NCI-H1092 treated with DMSO at 0.1 percent for 48 hours (cell line): ENCODE measurements around the gene EPHB1.

Source experiments
- DNase-seq: peaks from one replicate; lab custom pipeline; 2025; lab: John Stamatoyannopoulos, UW

Gene EPHB1

DNA sequence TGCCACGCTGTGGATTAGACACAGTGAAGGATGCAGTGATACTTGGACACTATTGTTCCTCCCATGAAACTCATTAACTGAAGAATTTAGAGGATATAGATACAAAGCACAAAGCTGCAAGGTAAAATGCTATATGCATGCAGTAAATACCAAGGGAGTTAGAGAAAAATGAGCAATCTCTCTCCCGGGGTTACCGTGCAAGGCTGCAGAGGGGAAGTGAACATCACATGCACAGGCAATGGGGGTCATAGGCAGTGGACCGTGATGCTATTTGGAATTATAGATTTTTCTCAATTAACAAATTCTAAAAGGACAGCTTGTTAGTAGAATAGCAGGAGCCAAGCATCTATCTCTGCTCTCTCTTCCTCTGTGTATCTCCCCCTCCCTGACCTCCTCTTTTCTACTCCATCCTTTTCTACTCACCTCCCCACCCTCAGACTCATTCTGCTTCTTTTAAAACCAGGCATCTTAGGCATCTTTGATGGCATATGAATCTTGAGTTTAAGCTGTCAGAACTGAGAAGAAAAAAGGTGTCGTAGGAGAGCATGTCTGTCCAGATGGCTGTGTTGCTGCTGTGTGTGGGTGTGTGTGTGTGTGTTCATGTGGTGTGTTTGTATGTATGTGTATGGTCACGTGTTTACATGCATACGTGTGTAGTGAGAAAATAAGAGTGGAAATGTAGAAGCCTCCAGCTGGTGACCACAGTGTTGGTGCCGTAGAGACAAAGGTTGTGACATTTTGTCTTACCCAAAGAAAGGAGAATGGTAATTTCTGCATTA lies 339.0 kb downstream of the EPHB1 start:
- no peak for DNase-seq

DNA sequence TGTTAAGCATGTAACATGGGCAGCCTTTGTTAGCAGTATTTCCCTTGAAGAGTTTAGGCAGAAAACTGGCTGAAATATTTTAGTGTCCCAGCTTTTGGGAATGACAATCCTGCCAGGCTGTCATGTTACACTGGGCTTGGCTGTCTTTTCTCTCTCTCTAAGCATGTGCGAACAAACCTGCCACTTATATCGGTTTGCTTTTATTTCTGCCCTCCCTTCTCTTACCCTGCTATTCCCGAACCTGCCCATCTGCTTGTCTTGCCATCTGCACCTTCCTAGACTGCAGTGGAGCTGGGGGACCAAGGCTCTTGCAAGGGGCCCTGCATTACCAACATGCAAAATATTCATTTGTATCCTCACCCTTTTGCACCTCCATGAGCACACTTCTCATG lies 339.6 kb downstream of the EPHB1 start:
- no peak for DNase-seq

DNA sequence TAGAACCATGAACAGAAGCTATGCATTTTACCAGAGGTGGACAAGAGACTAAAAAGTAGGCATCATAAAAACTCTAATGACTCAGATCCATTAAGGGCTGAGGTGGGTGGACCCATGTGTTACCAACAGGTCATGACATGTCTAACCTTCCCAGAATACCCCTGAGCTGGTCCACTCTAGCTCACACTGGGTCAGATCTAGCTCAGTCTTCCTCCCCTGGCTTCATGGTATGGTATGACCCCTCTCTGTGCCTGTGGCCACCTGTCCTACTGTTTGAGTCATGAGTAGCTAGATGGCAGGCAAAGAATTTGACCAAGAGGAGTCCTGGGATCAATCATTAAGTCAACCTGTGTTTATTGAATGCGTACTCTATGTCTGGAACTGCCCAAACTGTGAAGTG lies 340.4 kb downstream of the EPHB1 start:
- DNase-seq, result no peak

DNA sequence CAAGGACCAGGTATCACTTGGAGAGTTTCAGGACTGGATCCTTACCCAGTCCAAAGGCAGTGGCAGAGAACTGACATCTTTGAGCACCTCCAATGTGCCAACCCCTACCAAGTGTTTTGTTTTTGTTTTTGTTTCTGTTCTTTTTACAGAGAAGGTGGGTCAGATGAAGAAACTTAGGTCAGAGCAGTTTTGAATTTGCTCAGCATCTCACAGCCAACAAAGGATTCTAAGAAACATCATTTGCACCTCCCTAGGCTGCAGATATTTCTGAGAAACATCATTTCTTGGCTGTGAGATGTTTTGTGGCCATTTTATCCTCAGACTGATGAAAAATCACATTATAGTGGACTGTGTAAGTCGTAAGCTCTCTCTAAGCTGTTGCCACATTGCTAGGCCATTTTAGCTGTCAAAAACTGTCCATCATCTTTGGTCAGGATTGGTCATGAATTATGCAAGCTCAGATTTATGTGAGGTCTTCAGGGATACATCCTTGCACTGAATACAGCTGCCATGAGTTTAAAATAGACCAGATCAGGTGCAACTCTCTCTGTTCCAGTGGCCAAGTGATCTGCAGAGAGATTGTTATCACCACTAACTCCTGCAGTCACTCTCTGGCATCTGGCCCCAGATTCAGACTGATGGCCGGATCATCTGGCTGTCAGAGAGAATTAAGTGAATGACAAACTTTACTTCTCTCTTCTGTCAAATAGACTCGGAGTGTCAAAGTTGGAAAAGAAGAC lies 341.5 kb downstream of the EPHB1 start:
- DNase-seq, result no peak

DNA sequence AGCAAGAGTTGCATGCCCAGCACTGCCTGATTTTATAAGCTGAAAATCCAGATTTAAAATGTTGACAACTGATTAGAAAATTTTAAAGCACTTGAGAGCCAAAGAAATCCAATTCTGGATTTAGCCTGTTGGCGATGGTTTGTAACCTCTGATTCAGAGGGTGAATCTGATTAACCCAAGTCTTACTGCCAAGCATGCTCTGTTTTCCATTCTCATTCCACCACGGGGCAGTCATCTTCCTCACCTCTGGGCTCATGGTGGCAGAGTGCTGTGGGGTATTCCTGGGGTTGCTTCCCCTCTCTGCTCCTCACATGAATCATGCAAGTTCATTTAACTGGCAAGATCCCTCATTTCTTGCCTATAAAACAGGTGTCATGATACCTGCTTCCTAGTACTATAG lies 342.2 kb downstream of the EPHB1 start:
- no peak for DNase-seq

DNA sequence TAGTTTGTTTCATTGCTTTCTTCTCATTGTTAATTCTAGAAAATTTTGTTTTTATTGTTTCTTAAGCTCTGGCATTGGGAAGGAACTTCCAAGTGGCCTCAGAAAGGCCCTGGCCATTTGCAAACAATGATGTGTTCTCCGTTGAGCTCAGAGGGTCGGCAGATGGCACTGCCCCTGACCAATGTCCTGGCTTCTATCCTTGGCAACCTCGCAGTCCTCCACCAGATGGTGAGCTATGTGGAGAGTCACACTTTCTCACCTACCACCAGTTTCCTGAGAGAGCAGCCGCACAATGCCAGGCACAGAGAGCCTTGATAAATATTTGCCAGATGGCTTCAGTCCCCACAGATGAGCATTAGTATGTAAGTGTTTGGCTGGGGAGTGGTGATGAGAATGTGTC lies 343.7 kb downstream of the EPHB1 start:
- DNase-seq, result no peak

DNA sequence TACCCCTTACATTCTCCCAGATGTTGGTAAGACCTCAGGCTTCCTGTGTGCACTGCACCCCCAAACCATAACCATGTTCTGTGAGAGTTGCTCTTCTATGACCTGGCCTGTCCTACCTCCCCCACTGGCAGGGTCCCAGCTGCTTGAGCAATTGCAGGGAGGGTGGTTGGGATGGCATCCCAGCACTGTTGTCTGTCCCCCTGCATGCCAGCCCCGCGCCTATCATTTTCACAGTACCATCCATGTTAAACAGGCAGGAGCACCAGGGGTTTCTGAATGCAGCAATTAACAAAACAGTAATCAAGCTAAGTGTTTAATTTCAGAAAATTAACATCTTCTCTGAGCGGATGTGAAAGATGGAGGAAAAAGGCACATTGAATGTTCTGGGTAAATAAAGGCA lies 345.5 kb downstream of the EPHB1 start:
- DNase-seq, result no peak

DNA sequence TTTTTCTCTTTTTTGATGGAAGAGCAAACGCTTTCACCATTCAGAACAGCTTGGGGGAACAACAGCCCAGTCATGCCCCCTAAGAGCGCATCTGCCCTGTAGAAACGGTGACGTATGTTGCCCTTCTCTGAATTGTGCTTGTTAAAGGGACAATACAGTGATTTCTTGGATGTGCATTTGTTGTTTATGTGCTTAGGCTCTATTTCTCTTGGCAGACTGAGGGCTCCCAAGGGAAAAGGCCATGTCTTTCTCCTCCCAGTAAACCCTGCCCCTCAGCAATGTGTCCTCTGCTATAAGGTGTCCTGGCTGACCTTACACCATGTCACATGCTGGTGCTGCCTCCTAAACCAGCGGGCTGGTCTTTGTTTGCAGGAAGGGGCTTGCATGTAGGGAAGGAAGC lies 346.1 kb downstream of the EPHB1 start:
- no peak for DNase-seq

DNA sequence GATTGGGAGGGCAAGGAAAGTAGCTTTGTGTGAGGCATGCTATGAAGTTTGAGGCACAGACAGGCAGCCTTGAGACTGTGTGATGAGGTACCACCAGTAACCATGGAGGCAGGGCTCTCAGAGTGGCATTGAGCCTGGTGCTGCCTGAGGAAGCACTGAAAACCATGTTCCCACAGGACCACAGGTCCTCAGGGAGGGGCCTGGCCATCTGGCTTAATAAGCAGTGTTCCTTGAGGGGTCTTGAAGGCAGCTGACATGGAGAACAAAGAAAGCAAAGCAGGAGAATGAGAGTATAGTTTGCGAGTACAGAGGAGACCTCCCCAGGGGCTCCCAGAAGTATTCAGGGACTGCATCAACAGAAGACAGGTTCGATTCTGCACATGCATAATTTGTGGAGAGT lies 346.6 kb downstream of the EPHB1 start:
- DNase-seq, result no peak

DNA sequence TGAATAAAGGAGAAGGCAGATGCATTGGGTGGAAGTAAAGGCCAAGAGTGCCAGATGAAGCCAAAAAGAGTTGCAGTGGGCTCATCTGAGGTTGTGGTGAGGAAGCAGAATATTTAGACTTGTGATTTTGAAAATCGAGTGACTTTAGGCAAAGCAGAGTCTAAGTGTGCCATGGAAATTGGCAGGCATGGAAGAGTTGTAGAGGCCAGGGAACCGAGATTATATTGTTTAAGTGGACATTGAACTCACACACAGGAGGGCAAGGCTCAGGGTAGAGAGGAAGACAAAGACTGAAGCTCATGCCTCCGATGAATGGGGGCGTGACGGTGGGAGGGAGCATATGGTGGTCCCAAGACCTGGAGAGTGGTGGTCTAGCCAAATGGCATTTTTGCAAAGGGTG lies 347.5 kb downstream of the EPHB1 start:
- no peak for DNase-seq

DNA sequence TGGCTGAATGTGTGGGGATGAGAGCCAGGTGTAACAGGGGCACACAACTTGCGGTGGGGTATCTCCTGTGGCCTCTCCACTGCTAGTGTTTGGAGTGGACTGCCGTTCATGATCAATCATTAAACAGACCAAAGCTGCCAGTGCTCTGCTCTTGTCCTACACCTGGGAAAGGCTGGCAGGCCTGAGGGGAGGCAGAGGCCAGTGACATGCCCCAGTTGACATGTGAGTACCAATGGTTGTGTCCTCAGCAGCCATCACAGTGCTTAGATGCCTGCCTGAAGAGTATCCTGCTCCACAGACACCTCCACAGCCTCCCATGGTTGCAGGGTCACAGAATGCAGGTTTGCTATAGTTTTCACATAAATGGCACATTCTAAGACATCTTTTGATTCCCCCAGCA lies 348.4 kb downstream of the EPHB1 start:
- DNase-seq, result no peak

DNA sequence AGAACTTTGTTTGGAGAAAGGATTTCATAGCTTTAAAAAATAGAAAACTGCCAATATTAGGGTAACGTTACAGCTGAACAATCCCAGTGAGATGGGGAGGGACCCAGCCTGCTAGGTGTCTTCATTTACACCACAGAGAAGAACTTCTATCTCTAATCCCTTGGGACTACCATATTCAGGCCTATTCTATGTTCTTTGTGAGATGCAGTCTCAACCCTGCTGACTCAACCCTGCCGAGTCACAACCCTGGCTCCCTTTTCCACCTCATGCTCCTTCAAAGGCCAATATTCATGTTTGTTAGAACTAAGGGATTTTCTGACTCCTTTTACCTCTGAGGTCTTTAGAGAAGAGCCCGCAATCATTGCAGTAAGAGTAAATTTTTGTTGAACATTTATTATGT lies 350.5 kb downstream of the EPHB1 start:
- DNase-seq, result no peak

DNA sequence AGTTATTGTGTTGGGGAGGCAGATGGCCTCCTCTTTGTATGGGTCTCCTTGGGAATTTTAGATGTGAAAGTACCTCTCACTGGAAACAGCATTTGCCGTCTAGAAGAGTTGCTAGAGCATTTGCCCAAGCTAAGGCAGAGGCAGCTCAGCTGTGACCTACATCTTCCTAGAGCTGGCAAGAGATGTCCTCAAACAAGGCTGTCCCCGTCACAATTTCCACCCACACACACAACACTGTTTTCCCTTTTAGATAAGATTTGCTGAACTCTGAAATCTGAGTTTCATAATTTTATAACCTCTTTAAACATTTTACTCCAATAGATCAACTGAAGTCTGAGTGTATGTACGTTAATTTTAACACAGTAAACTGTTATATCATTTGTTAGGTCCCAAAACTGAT lies 352.6 kb downstream of the EPHB1 start:
- no peak for DNase-seq

DNA sequence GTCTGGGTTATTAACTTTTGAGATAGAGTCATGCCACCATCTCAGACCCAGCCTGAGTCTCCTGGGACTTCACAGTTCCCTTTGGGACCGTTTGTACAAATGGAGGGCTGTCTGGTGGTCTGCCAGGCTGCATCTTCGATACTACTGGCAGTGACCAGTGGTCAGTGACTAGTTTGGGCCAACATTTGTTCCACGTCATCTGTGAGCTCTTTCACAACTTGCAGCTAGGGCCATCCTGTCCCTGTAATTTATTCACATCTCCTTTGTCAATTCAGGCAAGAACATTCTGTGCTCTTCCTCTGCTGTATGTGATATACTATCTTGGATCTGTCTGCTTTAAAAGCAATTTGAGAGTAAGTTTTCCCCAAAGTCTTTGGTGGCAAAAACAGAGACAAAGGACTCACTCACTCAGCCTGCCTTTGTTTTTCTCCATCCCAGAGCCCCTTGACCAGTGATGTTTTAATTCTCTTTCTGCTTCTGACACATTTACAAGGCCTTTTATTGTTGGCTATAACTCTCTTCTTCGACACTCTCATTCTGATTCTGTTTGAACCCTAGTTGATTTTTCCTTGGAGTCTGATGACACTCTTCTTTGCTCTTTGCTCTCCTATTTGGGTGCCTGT lies 353.4 kb downstream of the EPHB1 start:
- DNase-seq, result no peak

DNA sequence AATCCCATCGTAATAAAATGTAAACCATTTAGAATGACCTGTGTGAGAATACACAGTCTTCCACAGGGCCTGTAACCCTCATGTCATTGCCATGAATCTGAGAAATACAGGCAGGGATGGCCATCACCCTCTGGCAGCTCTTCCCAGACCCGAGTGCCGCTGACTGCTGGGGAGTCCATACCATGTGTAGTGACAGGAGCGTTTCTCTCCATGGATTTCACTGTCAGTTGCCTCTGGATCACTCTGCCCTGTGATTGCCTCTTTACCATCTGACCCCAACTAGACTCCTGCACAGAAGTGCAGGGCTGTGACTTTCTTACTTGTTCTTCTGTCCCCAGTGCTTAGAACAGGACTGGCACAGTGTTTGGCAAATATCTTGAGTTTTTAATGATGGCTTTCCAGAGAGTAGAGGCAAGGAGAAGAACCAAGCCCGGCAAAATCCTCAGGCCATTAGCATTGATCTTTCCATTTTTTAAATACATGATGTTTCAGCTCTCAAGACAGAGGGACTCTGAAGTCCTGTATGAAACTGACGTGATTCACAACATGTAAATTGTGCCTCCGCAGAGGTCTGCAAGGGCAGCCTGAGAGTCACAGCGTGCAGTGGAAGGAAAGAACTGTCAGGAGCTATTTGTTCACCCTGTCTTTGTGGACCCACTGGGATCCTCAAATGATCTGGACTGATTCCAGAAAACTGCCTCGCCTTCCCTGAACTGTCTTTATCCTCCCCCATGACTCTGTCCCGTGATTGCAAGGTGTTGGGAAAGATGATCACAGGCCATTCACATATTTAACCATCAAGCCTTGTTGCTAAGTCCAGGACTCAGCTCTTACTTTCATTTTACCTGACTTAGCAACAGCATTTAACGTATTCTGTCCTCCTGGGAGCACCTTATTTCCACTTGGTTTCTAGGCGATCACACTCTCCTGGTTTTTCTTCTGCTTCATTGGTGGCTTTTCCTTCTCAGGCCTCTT lies 354.9 kb downstream of the EPHB1 start:
- DNase-seq, result no peak

DNA sequence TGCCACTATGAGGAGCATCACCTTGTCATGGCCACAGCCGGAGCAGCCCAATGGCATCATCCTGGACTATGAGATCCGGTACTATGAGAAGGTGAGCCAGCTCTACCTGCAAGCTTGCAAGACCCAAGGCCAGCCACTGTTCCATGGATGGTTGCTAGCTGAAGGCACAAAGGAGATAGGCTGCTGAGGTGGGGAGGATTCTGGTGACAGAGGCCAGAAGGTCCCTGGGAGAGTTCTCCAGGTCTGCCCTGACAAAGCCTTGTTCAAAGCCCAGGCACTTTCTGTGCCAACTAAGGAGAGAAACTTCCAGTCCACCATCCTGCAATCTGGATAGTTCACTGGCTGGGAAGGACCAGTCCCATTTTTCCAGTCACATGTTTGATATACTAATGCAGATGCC lies 359.1 kb downstream of the EPHB1 start:
- DNase-seq, result no peak

DNA sequence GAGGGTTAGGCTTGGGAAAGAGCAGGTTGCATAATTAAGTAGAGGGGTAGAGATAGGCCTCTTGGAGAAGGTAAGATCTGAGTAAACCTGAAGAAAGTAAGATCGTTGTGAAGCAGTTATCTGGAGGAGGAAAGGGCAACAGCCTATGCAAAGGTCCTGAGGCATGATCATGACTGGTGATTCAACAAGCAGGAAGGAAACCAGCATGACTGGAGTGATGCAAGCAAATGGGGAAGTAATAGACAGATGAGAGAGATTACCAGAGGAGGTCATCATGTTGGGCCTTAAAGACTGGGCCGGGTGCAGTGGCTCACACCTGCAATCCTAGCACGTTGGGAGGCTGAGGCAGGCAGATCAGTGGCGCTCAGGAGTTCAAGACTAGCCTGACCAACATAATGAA lies 360.2 kb downstream of the EPHB1 start:
- no peak for DNase-seq

DNA sequence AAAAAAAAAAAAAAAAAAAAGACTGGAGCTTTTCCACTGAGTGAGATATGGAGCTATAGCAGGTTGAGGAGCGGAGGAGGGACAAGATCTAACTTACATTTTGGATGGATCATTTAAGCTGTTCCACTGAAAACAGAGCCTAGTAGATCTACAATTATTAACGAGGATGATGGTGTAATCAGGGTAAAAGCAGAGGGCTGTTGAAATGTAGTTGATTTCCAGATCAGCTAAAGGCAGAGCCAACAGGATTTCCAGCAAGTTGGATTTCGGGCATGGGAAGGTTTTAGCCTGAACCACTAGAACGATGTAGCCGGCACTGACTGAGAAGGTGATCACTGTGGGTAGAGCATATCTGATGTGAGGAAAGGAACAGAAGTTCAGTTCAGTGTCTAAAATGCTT lies 360.7 kb downstream of the EPHB1 start:
- DNase-seq, result no peak

DNA sequence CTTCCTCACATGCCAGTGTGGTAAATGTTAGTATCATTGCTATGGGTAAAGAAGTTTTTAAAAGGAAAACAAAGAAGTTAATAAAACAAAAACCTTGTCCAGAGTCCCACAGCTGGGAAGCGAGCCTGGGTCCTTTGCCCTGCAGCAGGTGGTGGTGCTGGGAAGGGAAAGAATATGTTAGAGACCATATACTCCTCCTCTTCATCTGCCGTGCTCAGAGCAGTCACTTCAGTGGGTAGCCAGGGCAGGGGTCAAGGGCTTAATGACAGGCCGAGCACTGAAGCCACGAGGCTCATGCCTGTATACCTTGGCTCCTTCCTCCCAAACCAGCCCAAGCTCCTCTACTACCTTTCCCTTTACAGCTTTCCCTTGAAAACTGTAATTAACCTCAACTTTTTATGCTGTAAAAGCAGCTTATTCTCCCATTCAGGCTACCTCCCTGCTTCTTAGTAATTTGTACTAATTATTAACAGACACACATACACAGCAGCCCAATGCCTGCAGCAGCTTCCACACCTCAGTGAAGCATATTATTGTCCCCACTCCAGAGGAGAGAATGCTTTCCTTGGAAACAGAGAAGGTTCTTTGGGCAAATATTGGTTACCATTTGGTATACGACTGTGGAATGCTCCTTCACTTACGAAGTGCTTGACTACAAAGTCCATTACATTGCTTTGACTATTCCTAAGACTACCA lies 362.1 kb downstream of the EPHB1 start:
- no peak for DNase-seq

DNA sequence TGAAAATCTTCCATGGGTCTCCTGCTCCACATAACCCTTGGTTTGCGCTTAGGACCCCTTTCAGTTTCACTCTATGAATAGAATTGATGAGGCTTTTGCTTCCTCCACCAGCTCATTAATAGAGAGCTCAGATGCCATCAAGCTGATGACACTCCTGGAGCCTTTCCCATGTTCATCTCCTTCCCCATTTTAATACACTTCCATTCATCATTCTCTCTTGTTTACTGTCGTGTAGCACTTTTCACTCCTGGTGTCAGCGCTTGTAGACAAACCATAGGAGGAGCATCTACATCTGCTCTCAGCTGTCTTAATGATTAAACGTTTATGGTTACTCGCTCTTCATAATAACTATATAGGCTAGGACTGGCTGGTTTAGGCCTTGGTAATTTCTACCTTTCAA lies 363.5 kb downstream of the EPHB1 start:
- DNase-seq, result no peak

DNA sequence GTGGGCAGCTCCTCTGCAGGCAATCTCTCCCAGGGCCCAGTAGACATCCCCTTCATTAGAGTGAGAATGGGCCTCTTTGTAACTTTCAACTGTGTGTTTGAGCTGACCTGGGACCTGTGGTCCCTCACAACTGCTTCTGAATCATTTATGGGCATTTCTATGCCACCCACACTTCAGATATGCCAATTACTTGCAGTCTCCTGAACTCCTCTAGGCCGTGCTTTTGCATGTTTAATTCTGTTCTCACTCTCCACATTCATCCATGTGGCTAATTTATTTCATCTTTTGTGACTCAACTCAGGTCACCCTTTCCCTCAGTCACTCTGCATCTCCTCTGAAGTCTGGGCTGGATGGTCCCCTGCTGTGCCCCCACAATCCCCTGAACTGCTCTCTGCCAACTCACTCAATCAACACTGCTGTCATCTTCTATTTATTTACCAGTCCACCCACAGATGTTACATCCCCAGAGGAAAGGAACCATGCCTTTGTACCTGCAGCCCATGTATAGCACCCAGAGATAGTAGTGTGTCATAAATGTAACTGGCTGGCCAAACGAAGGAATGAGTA lies 364.7 kb downstream of the EPHB1 start:
- DNase-seq, result no peak
